SK-N-SH treated with all-trans-retinoic acid at 6 μM for 48 hours (cell line): ENCODE results near the gene FHDC1.

Source experiments
- ATAC-seq: fragments of 200-7000 bp; cut with Tn5 transposase; 3 replicates; pipeline ENCODE4 v1.9.1; 2020; ENCODE audit warnings: mild to moderate bottlenecking, moderate library complexity
- ARNTL ChIP-seq: fragments of 450-650 bp; formaldehyde crosslinking; IDR thresholded peaks from 2 replicates; pipeline ENCODE4 v1.5.0; 2020; ENCODE audit warnings: low read depth, mild to moderate bottlenecking, moderate library complexity, borderline replicate concordance
- BACH2 ChIP-seq: fragments of 250-450 bp; sonication (Bioruptor Pico); IDR thresholded peaks from 2 replicates; pipeline ENCODE4 v1.9.0; 2021; ENCODE audit warnings: mild to moderate bottlenecking, borderline replicate concordance
- CREB5 ChIP-seq: fragments of 250-450 bp; sonication (Bioruptor Pico); IDR thresholded peaks from 2 replicates; pipeline ENCODE4 v1.5.1; 2020; ENCODE audit warnings: low read depth, mild to moderate bottlenecking, moderate library complexity
- CSDC2 ChIP-seq: fragments of 250-450 bp; sonication (Bioruptor Pico); IDR thresholded peaks from 2 replicates; pipeline ENCODE4 v1.5.0; 2020; ENCODE audit warnings: mild to moderate bottlenecking, moderate library complexity
- CSRNP3 ChIP-seq: fragments of 250-450 bp; sonication (Bioruptor Pico); IDR thresholded peaks from 2 replicates; pipeline ENCODE4 v1.5.1; 2021; ENCODE audit warnings: mild to moderate bottlenecking, moderate library complexity
- ESRRG ChIP-seq: fragments of 250-450 bp; sonication (Bioruptor Pico); IDR thresholded peaks from 2 replicates; pipeline ENCODE4 v1.6.1; 2021; ENCODE audit warnings: mild to moderate bottlenecking
- GLIS3 ChIP-seq: fragments of 250-450 bp; sonication (Bioruptor Pico); IDR thresholded peaks from 2 replicates; pipeline ENCODE4 v1.5.0; 2020; ENCODE audit warnings: mild to moderate bottlenecking, moderate library complexity
- ISL1 ChIP-seq: fragments of 250-450 bp; sonication (Bioruptor Pico); IDR thresholded peaks from 2 replicates; pipeline ENCODE4 v2.1.2; 2022; ENCODE audit warnings: mild to moderate bottlenecking, moderate library complexity
- OSR1 ChIP-seq: fragments of 250-450 bp; sonication (Bioruptor Pico); IDR thresholded peaks from 2 replicates; pipeline ENCODE4 v1.8.0; 2022; ENCODE audit warnings: moderate library complexity, mild to moderate bottlenecking, inconsistent platforms
- PATZ1 ChIP-seq: fragments of 250-450 bp; sonication (Bioruptor Pico); IDR thresholded peaks from 2 replicates; pipeline ENCODE4 v1.8.0; 2020; ENCODE audit warnings: mild to moderate bottlenecking, moderate library complexity, borderline replicate concordance
- POU6F1 ChIP-seq: fragments of 250-450 bp; sonication (Bioruptor Pico); IDR thresholded peaks from 2 replicates; pipeline ENCODE4 v1.8.0; 2021; ENCODE audit warnings: low read depth, mild to moderate bottlenecking, moderate library complexity, borderline replicate concordance
- PPARA ChIP-seq: fragments of 250-450 bp; sonication (Bioruptor Pico); IDR thresholded peaks from 2 replicates; pipeline ENCODE4 v1.5.0; 2020; ENCODE audit warnings: mild to moderate bottlenecking, borderline replicate concordance
- RARB ChIP-seq: fragments of 250-450 bp; sonication (Bioruptor Pico); IDR thresholded peaks from 2 replicates; pipeline ENCODE4 v1.8.0; 2021; ENCODE audit warnings: mild to moderate bottlenecking, moderate library complexity
- SNAI2 ChIP-seq: fragments of 250-450 bp; sonication (Bioruptor Pico); IDR thresholded peaks from 2 replicates; pipeline ENCODE4 v1.5.0; 2020; ENCODE audit warnings: mild to moderate bottlenecking, moderate library complexity
- TCF4 ChIP-seq: fragments of 250-450 bp; sonication (Bioruptor Pico); IDR thresholded peaks from 2 replicates; pipeline ENCODE4 v1.8.0; 2021; ENCODE audit warnings: mild to moderate bottlenecking, moderate library complexity, borderline replicate concordance
- TOX ChIP-seq: fragments of 250-450 bp; sonication (Bioruptor Pico); IDR thresholded peaks from 2 replicates; pipeline ENCODE4 v1.8.0; 2021; ENCODE audit warnings: mild to moderate bottlenecking, moderate library complexity, borderline replicate concordance
- TSHZ2 ChIP-seq: fragments of 250-450 bp; sonication (Bioruptor Pico); IDR thresholded peaks from 2 replicates; pipeline ENCODE4 v1.5.0; 2020; ENCODE audit warnings: mild to moderate bottlenecking, moderate library complexity
- ZC3H10 ChIP-seq: fragments of 250-450 bp; sonication (Bioruptor Pico); IDR thresholded peaks from 2 replicates; pipeline ENCODE4 v1.5.1; 2021; ENCODE audit warnings: mild to moderate bottlenecking, moderate library complexity
- ZFP3 ChIP-seq: fragments of 250-450 bp; sonication (Bioruptor Pico); IDR thresholded peaks from 2 replicates; pipeline ENCODE4 v1.5.0; 2020; ENCODE audit warnings: mild to moderate bottlenecking, moderate library complexity
- ZFP30 ChIP-seq: fragments of 450-650 bp; formaldehyde crosslinking; IDR thresholded peaks from 2 replicates; pipeline ENCODE4 v1.5.0; 2022; ENCODE audit warnings: mild to moderate bottlenecking, moderate library complexity
- ZNF565 ChIP-seq: fragments of 450-650 bp; formaldehyde crosslinking; conservative IDR thresholded peaks from 2 replicates; pipeline ENCODE4 v1.5.0; 2020; ENCODE audit warnings: low read depth, mild to moderate bottlenecking, moderate library complexity
- ZNF70 ChIP-seq: fragments of 450-650 bp; formaldehyde crosslinking; IDR thresholded peaks from 2 replicates; pipeline ENCODE4 v1.5.0; 2020; ENCODE audit warnings: mild to moderate bottlenecking, moderate library complexity
- ZNF8 ChIP-seq: fragments of 450-650 bp; formaldehyde crosslinking; IDR thresholded peaks from 2 replicates; pipeline ENCODE4 v1.5.0; 2020; ENCODE audit warnings: mild to moderate bottlenecking, moderate library complexity

Gene FHDC1

GRCh38 chr4:153023692-153024394 is 87.7 kb downstream of the FHDC1 start:
- no peak for TF ChIP-seq BACH2 (CRISPR knock-in tag)
- TF ChIP-seq ARNTL (CRISPR knock-in tag): no peak
- TF ChIP-seq PPARA: no peak
- TF ChIP-seq PATZ1: no peak
- no peak for TF ChIP-seq ISL1 (CRISPR knock-in tag)
- ATAC-seq: no peak

- TF ChIP-seq ZNF70 (CRISPR knock-in tag) (no peak), ZFP3 (CRISPR knock-in tag) (no peak), ZNF565 (CRISPR knock-in tag) (no peak), CSRNP3 (no peak), PPARA (no peak), PATZ1 (no peak), RARB (CRISPR knock-in tag) (no peak), GLIS3 (CRISPR knock-in tag) (no peak), ZC3H10 (CRISPR knock-in tag) (no peak), SNAI2 (no peak), BACH2 (CRISPR knock-in tag) (no peak), TSHZ2 (CRISPR knock-in tag) (no peak), ESRRG (CRISPR knock-in tag) (no peak), CREB5 (CRISPR knock-in tag) (no peak), TOX (CRISPR knock-in tag) (no peak), CSDC2 (no peak), TCF4 (CRISPR knock-in tag) (no peak), ZFP30 (CRISPR knock-in tag) (no peak), OSR1 (CRISPR knock-in tag) (no peak), ISL1 (CRISPR knock-in tag) (no peak)
These were observed 88.3 kb downstream of the FHDC1 start for GRCh38 chr4:153024466-153024865.

GRCh38 chr4:153025406-153025805 is 89.3 kb downstream of the FHDC1 start:
- no peak for ATAC-seq
- TF ChIP-seq CREB5 (CRISPR knock-in tag) (no peak), ZNF8 (CRISPR knock-in tag) (no peak), POU6F1 (CRISPR knock-in tag) (no peak), PPARA (no peak), ZFP30 (CRISPR knock-in tag) (no peak), TCF4 (CRISPR knock-in tag) (no peak), ESRRG (CRISPR knock-in tag) (no peak), ZNF70 (CRISPR knock-in tag) (no peak), TOX (CRISPR knock-in tag) (no peak), ISL1 (CRISPR knock-in tag) (no peak), BACH2 (CRISPR knock-in tag) (no peak), CSRNP3 (no peak), ZC3H10 (CRISPR knock-in tag) (no peak)

More at GRCh38 chr4:153024466-153024865, 88.3 kb downstream of the FHDC1 start:
- ATAC-seq: no peak
